LNCAP (cell line): ENCODE measurements around the gene GBX1.

Experiments used
- TF ChIP-seq, protein P1 (sequence below): fragments of 450-650 bp; IDR thresholded peaks from 2 replicates; pipeline ENCODE4 v1.5.1; 2017; ENCODE audit warnings: mild to moderate bottlenecking

GBX1 gene

DNA sequence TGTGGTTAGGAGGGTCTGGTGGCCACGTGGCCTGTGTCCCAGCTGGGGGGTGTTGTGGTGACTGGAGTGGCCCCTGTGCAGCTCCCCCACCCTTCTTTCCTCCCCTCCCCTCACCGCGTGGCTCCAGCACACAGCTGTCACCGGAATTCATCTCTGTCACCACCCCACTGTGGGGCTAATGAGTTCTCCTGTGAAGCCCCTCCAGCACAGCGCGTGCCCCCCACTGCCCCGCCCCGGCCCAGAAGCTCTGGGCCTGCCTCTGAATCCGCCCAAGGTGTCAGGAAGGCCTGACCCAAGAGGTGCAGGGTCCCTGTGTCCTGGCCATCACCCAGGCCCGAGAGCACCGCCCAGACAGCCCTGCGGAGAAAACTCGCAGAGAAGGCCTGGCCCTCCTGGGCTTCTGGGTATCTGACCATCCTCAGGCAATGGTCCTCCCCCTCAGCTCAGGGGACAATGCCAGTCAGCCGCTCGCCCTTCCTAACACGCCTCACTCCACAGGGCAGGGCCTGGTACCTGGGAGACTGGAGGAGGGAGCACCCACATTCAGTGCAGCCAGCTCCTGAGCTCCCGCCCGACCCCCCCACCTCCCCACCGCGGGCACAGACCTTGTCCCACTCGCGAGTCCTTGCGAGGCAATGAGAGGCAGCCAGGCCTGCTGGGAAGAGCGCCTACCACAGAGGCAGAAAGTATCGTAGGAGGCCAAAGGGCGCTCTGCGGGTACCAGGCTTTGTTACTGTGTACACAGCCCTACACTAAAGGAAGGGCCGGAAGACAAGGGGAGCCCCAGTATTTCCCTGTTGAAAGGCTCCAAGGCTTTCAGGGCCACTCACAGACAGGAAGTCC lies 38.2 kb downstream of the GBX1 start:
- TF ChIP-seq, protein P1, sequence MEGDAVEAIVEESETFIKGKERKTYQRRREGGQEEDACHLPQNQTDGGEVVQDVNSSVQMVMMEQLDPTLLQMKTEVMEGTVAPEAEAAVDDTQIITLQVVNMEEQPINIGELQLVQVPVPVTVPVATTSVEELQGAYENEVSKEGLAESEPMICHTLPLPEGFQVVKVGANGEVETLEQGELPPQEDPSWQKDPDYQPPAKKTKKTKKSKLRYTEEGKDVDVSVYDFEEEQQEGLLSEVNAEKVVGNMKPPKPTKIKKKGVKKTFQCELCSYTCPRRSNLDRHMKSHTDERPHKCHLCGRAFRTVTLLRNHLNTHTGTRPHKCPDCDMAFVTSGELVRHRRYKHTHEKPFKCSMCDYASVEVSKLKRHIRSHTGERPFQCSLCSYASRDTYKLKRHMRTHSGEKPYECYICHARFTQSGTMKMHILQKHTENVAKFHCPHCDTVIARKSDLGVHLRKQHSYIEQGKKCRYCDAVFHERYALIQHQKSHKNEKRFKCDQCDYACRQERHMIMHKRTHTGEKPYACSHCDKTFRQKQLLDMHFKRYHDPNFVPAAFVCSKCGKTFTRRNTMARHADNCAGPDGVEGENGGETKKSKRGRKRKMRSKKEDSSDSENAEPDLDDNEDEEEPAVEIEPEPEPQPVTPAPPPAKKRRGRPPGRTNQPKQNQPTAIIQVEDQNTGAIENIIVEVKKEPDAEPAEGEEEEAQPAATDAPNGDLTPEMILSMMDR = no peak

DNA sequence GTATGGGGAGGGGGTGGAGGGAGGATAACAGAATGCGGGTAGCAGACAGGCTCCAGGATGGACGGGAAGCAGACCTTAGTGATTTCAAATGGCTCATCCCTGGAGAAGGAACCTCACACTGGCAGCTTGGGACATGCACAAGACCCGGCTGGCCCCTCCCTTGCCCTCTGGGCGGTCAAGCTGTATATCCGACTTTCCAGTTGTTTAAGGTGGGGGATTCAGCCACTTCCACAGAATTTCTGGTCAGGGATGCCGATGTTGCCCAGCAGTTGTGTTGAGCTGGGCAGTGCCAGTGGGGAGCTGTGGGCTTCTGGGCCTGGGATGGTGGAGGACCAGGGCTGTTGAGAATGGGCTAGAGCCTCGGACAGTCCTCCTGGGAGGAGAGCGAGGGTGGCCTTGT lies 38.8 kb downstream of the GBX1 start:
- TF ChIP-seq, protein P1 = no peak

DNA sequence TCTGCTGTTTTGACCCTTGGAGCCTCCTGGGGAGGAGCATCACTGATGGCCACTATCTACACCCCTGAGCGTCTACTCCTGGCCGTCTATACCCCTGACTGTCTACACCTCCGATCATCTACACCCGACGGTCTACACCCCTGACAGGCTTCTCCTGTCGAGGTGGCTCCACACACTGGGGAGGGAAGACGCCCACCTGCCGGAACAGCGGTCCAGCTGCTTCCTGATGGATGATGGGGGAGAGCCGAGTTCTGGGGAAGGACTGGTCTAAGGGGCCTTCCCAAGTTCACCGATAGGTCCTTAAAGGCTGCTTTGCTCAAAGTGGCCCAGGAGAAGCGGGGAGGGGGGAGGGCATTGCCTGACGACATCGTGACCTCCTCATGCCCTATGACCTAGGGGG lies 39.4 kb downstream of the GBX1 start:
- TF ChIP-seq, protein P1 = no peak

DNA sequence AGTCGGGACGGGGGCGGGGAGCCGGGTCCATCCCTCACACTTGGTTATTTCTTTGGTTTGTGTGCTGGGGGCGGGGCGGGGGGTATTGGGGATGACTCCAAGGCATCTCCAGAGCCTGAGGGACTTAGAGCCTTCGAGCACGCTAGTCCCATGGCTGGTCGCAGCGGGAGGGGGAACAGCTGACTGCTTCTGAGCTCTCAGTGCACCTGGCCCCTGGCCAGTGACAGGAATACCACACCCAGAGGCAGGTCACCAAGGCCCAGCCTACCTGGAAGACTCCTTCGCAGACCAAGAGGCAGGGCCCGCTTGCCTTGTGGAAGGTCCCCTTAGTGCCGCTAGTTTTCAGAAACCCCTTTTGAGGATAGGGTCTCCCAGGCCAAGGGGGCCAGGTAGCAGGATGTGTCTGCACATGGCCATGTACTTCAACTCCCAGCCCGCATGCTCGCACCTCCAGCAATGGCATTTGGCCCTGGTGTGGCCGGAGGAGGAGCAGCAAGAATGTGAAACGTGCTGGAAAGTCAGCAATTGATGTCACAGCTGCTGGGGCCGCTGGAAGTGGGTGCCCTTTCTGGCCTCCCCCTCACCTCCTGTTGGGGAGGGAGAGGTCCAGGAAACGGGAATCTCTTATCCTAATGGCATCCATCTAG lies 40.9 kb downstream of the GBX1 start:
- TF ChIP-seq, protein P1 = no peak

DNA sequence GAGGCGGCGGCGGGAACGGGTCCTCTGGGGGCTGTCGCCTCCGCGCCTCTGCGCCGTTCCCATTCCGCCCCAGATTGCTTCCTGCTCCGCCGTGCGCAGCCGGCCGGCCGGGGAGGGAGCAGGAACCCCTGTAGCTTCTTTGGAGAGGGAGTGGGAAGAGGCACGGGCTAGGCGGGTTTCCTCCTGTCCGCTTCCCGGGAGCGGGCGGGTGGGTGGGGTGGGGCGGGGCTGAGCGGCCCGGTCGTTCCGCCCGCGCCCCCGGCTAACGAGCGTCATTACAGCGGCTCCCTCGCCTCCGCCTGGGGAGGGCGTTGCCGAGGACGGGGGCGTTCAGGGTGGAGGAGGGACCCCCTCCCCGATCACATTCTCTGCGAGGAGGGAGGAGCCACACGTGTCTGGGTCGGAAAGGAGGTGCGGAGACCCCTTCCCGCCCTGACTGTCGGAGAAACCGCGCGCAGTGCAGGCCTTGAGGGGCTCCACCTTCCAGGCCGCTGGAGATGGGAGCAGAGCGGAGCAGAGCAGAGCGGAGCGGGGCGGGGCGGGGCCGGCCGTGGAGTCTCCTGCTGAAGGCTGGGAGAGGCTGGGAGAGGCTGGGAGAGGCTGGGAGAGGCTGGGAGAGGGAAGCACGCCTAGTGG lies 41.5 kb downstream of the GBX1 start:
- TF ChIP-seq, protein P1 = no peak

DNA sequence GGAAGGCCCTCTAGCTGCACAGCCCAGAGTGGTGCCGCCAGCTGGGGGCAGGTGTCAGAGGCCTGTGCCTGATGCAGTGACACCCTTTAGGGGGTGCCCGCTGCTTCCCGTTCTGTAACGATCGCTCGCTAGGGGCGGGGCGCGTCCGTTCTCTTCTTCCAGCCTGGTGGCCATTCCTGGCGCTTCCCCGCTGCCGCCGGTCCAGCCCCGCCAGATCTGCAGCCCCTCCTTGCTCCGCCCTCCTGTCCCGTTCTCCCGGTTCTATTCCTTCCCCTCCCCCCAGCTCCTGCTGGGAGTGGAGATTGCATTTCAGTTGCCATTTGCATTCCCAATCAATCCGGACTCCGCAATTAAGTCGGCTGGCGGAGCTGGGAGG lies 42.0 kb downstream of the GBX1 start:
- TF ChIP-seq, protein P1 = no peak

DNA sequence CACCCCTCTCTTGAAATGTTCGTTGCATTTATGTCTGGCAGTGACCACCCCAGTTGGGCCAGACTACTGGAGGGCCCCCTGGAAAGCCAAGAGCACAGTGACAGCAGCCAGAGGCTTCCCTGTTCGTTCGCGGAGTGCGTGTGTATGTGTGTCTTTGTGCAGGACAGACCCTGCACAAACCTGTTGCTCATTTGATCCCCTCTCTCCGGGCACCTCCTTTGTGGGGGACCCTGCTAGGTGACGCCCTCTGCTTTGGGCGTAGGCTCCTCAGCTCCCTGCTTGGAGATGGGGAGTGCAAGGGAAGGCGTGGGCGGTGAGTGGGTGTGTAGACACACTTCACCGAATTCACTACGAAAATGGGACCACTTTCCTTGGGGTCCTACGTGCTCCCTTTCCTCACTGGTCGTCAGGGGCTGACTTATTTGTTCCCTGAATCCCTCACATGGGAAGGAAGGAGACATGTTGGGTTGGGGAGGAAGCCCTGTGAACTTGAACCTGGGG lies 42.5 kb downstream of the GBX1 start:
- TF ChIP-seq, protein P1 = no peak
